GM18520 (cell line): ENCODE results near the gene USP43.
"Not testable (repeated sequence)": the region's sequence is repeated elsewhere in the genome, so short reads cannot be mapped to it uniquely, and the experiment has no call there.

Experiments
- ATAC-seq: cut with Tn5 transposase; IDR thresholded peaks from one replicate; pipeline ENCODE4 v1.9.1; 2021; ENCODE audit not compliant: unreplicated experiment

USP43 gene

GRCh38 chr17:9663511-9663910 is 18.2 kb downstream of the USP43 start:
- ATAC-seq: not testable (repeated sequence)

GRCh38 chr17:9666461-9667050 is 21.2 kb downstream of the USP43 start:
- ATAC-seq: no peak

- ATAC-seq: no peak
Observed at GRCh38 chr17:9668517-9668916, 23.2 kb downstream of the USP43 start.

DNA sequence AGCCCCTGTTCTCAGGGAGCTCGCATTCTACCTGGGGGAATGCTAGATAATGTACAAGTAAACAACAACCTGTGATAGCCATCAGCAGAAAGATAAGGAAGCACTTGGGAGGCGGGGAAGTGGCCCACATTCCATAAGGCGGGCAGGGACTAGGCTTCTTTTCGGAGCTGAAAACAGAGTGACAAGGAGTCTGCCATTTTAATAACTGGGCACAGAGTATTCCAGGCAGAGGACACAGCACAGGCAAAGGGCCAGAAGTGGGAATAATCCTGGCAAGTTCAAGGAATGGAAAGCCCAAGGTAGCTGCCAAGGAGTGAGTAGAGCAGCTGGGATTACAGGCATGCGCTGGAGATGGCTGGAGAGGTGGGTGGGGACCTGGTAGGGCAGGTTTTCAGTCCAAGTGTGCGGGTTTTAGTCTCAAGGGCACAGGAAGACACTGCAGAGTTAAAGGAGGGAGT is 24.3 kb downstream of the USP43 start:
- no peak for ATAC-seq

DNA sequence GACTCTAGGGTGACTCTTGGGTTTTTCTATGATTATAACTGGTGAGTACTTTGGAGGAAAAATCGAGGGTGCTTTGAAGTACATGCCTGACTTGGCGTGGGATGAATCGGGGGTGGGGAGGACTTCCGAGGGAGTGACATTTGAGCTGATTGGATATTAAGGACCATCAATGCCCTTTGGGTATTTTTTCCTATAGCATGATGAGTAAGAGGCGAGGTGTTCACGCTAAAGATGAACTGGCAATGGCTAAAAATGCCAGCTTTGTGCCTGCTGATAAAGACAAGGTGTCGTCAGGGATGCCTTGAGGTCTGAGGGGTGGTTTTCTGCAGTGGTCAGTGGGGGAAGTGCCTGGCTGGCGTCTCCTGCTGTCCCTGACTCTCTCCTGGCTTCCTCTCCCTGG is 25.3 kb downstream of the USP43 start:
- ATAC-seq: no peak

GRCh38 chr17:9671559-9671958 is 26.2 kb downstream of the USP43 start:
- no peak for ATAC-seq

DNA sequence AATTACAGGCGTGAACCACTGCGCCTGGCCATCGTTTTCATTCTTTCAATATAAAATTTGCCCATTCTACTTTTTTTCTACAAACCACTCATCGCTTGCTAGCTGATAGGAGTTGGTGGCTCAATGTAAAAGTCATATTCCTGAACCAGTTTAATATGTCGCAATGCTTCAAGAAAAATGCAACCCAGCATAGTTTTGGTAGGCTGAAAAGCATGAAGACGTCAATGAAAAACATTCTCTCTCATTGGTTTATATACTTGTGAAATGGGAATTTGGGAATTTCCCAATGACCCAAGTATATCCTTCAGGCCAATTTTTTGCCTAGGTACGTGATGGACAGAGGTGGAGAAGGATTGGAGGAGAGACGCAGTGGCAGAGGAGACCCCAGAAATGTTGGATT is 26.9 kb downstream of the USP43 start:
- no peak for ATAC-seq

- ATAC-seq: no peak
Observed at GRCh38 chr17:9672691-9673090, 27.4 kb downstream of the USP43 start.

DNA sequence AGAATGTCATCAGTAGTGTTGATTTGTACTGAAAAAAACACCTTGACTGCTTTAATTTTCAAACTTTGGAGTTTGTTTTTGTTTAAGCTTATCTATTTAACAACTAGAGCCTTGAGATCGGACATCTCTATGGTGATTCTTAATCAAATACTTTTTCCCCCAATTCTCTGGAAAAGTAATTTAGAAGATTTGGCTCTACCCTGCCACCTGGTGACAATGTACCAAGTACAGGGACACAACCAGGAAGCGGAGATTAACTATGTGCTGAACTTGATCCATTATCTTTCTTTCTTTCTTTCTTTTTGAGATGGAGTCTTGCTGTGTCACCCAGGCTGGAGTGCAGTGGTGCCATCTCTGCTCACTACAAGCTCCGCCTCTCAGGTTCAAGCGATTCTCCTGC is 30.8 kb downstream of the USP43 start:
- ATAC-seq: no peak

GRCh38 chr17:9676820-9677310 is 31.5 kb downstream of the USP43 start:
- no peak for ATAC-seq

DNA sequence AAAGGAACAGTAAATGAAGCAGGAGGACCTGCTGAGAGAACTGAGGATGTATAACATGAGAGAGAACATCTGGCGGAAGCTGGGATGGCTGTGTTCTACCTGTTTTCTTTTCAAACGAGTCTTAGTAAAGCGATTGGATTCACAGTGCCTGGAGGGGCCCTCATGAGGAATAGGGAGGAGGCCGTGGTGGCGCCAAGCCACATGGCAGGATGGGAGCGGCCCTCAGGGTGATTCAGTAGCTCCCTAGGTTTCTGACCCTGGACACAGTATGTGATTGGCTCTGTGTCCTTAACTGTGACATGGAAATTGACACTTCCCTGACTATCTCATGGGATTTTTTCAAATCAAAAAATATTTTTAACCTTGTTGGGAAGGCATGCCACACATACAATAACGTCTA is 32.1 kb downstream of the USP43 start:
- no peak for ATAC-seq

DNA sequence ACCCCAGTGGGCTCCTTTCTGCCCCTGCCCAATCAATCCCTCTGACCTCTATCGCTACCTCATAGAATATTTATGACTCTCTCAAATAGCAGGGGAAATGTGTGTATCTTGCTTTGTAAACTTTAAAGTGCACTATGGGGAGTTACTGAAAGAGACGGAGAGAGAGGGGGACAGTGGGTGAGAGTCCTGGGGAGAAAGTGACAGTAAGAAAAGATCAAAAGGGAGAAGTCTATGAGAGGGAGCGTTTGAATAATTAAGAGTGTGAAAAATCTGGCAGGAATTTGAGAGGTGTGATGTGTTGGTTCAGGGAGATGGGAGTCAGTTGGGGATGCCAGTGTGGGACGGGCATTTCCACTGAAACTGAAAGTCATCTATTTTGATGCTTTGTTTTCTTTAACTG is 32.6 kb downstream of the USP43 start:
- ATAC-seq: no peak

GRCh38 chr17:9684955-9685621 is 39.8 kb downstream of the USP43 start:
- ATAC-seq: no peak

- ATAC-seq: no peak
Observed at GRCh38 chr17:9693755-9694154, 48.4 kb downstream of the USP43 start.

- no peak for ATAC-seq
Observed at GRCh38 chr17:9696279-9697044, 51.1 kb downstream of the USP43 start.

- no peak for ATAC-seq
Observed at GRCh38 chr17:9700136-9700535, 54.8 kb downstream of the USP43 start.

GRCh38 chr17:9700754-9701476 is 55.6 kb downstream of the USP43 start:
- ATAC-seq: no peak

DNA sequence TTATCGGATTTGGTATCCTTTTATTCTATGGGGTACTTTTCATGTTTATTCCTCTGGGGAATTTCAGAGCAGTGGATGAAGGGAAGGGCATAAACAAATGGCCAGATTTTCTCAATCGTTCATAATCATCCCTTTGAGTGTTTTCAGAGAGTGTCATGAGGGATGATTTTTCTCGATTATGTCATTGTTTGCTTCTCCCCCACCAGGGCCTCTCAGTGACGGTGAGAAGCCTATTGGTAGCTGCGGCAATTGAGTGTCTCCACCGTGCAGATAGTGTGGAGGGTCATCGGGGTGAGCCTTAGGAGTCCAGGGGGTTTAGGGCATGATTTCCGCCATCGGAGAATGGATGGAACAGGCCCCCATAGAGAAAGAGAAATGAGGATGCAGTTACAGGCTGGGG is 57.2 kb downstream of the USP43 start:
- ATAC-seq: no peak

GRCh38 chr17:9702914-9703780 is 57.8 kb downstream of the USP43 start:
- no peak for ATAC-seq

DNA sequence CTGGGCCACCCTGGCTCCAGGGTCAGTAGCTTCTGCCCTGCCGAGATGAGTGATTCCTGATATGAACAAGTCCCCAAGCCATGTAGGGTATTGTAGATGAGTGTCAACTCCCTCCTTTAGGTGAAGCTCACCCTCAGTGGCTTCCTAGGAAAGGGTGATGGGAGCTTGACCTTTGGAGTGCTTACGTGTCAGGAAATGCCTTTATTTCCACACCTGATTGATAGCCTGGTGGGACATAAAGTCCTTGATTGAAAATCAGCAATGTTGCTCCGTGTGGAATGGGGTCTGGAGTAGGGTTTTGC is 58.4 kb downstream of the USP43 start:
- ATAC-seq: no peak

DNA sequence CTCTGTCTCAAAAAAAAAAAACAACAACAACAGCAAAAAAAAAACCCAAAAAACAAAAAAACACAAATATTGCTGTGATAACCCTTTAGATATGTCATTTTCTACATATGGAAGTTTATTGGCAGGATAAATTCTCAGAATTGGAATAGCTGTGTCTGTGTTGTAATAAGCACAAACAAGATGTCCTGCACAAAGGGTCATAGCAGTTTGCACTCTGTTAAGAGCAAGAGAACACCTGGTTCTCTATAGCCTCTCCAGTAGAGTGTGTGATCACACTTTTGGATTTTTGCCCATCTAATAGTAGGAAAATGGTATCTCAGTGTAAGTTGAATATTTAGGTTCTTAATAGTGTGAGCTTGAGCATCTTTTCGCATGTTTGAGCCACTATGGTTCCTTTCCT is 60.4 kb downstream of the USP43 start:
- no peak for ATAC-seq
